GM12801 (cell line): ENCODE results near the gene PKD1L1.

ENCODE experiments used
- TF ChIP-seq, protein P1 (sequence below): IDR thresholded peaks from one replicate; pipeline ENCODE4 v1.5.1; 2011; ENCODE audit warnings: control low read depth; ENCODE audit not compliant: insufficient read length; ENCODE audit errors: extremely low read depth

PKD1L1 gene

DNA sequence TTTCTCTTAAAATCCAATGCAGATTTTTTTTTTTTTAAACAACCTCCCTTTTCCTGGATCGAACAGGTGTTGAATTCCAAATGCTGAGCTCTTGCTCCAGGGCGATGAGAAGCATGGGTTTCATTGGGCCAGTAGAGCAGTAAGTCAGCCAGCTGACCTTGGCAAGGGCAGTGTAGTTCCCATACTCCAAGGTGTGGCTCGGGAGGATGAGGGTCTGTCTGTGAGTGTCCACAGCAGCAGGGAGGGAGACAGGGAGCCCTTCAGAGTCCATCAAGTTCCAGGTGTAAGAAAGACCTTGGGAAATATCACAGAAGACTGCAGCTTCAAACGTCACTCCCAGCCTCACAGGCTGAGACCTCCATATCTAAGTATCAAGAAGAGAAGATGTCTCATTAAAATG lies 50.4 kb downstream of the PKD1L1 start:
- TF ChIP-seq, protein P1, sequence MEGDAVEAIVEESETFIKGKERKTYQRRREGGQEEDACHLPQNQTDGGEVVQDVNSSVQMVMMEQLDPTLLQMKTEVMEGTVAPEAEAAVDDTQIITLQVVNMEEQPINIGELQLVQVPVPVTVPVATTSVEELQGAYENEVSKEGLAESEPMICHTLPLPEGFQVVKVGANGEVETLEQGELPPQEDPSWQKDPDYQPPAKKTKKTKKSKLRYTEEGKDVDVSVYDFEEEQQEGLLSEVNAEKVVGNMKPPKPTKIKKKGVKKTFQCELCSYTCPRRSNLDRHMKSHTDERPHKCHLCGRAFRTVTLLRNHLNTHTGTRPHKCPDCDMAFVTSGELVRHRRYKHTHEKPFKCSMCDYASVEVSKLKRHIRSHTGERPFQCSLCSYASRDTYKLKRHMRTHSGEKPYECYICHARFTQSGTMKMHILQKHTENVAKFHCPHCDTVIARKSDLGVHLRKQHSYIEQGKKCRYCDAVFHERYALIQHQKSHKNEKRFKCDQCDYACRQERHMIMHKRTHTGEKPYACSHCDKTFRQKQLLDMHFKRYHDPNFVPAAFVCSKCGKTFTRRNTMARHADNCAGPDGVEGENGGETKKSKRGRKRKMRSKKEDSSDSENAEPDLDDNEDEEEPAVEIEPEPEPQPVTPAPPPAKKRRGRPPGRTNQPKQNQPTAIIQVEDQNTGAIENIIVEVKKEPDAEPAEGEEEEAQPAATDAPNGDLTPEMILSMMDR, result no peak

DNA sequence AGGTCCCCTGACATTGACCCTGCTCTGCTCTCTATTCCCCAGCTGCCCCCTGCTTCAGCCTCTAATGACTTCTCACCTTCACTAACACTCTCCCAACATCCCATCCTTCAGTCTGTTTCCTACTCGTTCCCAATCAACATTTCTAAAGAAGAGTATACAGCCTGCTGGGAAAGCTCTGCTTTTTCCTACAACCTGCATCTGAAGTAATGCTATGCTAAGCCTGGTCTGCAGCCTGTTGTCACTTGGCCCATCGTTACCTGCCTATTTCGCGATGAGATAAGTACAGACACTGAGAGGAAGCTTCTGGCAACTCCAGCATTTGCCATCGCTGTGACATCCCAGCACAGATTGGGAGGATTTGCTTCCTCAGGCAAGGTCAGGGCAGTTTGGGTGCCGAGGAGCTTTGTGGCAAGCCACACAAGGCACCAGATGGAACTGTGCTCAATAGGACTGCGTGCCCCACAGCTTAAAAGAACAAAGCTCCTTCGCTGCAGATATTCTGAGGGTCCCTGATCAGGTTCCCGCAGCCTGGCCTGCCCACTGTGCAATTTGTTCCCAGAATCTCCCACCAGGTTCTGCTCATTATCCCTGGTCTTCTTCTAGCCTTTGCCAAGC lies 51.4 kb downstream of the PKD1L1 start:
- TF ChIP-seq, protein P1, result no peak

DNA sequence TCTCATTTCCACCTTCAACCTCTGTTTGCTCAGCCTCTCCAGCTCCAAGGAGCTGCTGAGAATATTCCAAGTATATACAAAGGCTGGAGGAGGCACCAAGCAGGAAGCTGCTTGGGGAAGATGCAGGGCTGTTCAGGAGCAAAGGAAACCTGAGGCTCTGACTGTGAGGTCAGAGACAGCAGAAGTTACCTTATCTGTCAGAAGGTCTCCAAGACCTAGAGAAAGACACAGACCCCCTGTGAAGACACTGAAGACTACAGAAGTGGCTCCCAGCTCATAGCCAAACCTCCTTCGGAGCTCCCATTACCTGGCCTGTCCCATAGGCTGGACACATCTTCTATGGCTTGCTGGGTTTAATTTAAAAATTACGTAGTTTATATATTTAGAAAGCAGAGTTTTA lies 53.2 kb downstream of the PKD1L1 start:
- TF ChIP-seq, protein P1, result no peak

DNA sequence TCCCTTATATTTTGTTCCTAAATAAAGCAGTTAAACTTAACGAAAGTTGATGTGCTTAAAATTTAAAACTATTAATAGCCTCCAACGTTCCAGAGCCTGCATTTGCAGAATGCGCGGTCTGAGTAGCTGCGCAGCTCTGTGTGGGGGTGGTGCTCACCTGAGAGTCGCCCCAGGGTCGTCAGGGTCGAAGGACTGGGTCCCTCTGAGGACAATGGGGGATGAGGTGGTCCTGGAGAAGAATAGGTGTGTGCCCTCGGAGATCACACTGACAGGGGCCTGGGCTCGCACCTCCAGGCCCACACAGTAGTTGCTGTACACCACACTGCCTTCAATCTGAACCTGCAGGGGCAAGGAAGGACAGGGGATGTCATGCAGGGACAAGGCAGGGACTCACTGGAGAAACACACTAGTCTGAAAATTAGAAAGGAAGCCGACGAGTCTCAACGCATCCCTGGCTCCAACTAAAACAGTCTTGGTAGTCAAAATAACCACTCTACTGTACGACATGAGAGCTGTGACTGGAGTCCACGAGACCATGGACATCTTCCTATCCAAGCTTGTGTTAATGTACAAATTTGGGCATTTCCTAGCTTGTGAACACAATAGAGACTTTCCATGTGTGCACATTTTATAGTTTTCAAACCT lies 54.4 kb downstream of the PKD1L1 start:
- TF ChIP-seq, protein P1, result no peak

DNA sequence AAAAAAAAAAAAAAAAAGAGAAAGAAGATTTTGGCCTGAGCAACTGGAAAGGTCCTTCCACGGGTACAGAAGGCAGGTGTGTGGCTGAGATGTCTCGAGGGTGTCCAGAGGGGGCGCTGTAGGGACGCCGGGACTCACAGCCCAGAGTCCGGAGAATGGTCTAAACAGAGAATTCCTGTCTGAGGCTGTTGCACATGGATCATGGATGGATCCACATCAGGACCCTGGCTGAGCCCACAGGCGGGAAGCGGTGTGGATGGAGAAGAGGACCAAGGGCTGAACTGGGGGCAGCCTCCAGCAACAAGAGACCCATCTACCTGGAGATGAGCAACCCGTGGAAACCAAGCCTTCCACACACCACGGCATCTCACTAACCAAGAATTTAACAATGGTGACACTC lies 55.0 kb downstream of the PKD1L1 start:
- TF ChIP-seq, protein P1, result no peak

DNA sequence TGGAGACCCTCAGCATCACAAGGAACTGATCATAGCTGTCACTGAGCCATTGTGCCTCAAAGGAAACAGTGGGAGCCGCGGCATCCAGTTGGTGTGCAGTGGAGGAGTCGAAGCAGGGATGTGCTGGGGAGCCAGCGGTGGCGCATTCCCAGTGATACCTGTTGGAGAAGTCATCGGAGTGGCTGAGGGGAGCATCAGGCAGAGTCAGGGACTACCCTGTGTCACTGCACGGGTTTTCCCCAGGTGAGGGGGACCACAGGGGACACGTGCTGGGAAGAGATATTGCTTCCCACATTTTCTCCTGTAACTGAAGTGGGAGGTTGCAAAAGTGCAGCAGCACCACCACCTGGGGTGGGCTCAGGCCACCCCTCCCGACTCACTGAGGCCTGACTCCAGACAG lies 57.7 kb downstream of the PKD1L1 start:
- TF ChIP-seq, protein P1, result no peak

DNA sequence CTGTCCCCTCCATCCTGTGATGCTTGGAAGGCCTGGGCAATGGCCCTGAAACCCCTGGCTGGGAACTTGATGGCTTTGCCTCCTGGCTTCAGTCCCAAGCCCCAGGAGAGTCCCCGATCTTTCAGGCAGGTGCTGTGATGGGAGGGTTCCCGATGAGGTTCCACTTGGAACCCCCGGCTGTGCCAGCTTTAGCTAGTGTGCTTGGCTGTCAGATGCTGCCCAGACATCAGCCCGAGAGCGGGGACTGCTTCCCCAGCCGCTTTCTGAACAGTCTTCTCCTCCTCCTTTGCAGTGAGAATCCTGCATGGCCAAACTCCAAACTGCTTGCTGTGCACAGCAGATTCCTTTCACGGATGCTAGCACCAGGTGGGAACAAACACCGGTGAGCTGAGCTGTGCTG lies 58.1 kb downstream of the PKD1L1 start:
- TF ChIP-seq, protein P1, result no peak

DNA sequence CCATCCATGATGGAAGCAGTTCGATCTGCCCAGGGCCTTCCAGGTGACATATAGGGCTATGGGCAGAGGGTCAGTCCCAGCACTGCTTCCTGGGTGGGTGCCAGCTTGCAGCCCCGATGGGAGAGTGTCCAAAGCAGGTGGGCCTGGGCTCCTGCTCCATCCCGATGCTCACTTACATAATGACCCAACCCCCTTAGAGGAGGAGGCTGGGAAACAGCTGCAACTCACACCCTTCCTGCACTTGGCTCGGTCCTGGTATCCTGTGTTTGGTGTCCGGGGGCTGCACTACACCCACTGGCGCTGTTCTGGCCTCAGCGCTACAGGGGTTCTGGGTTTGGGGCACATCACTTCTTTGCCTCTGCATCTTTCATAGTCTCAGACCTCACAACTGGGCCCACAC lies 58.5 kb downstream of the PKD1L1 start:
- TF ChIP-seq, protein P1, result no peak
